Activated CD4-positive, alpha-beta memory T cell treated with anti-CD3 and anti-CD28 coated beads, Interleukin-2, amount 10 ng/mL, durations not matched to agents 7 days and 5 days (primary cell): ENCODE results near the gene ZNF569. TPM values are rescaled to one million over a fixed set of nuclear protein-coding genes. Genes with fewer than 3 reads are reported as not detected.

Experiments used
- CTCF ChIA-PET: fragments of 350-600 bp; sonication (Branson Sonifier 250); formaldehyde crosslinking; loops from one replicate; lab custom pipeline; 2021; ENCODE audit warnings: antibody characterized with exemption, inconsistent platforms; lab: Charles Lee
- POLR2A ChIA-PET: fragments of 350-600 bp; sonication (Branson Sonifier 250); formaldehyde crosslinking; loops from one replicate; lab custom pipeline; 2021; ENCODE audit warnings: antibody characterized with exemption; lab: Charles Lee
- DNase-seq: peaks from one replicate; pipeline ENCODE4 v3.0.0-alpha.2; 2020
- H3K27ac Mint-ChIP-seq: one replicate; pipeline ENCODE4 v1.8.0; 2021; ENCODE audit warnings: mild to moderate bottlenecking, mixed read lengths
- H3K27me3 Mint-ChIP-seq: one replicate; pipeline ENCODE4 v1.8.0; 2021; ENCODE audit warnings: mixed read lengths
- H3K36me3 Mint-ChIP-seq: one replicate; pipeline ENCODE4 v1.8.0; 2021; ENCODE audit warnings: low read depth, mixed read lengths
- H3K4me1 Mint-ChIP-seq: one replicate; pipeline ENCODE4 v1.8.0; 2021; ENCODE audit warnings: mixed read lengths
- H3K4me3 Mint-ChIP-seq: one replicate; pipeline ENCODE4 v1.8.0; 2021; ENCODE audit warnings: mild to moderate bottlenecking, mixed read lengths
- H3K9me3 Mint-ChIP-seq: one replicate; pipeline ENCODE4 v1.8.0; 2021; ENCODE audit warnings: mixed read lengths
- total RNA-seq, 2 experiments: library from RNA; stranded (reverse); gene quantifications; one replicate each; pipeline ENCODE4 v1.2.3, GENCODE V29; 2021

ZNF569 gene
- total RNA-seq: 1 to 10 TPM; 6.4 to 7.6 TPM

GRCh38 chr19:37466798-37467607, at the start of gene ZNF569:
Gene ZNF569, minus strand, starts transcription at chr19:37467444. Its CDS starts 22,523 bp downstream, at chr19:37444921.
- Mint-ChIP-seq H3K36me3 (peaks cover 43% of the 10 kb centered on the region), H3K9me3 (peaks cover 19% of the 10 kb centered on the region), H3K4me3 (peak within 1 kb of the TSS; percentile 97), H3K4me1 (peaks cover 41% of the 10 kb centered on the region), H3K27ac (peak within 1 kb of the TSS; percentile 95), H3K27me3 (no peaks in the 10 kb centered on the region)
- POLR2A ChIA-PET: interaction anchor here (0.6 to 3.0 kb wide), 15 partner anchors 8 to 937 kb away, joined by 3 to 21 read pairs (median 4); partner anchors contain the start of genes ZFP30, ZNF345, ZNF420 and ZNF527
- CTCF ChIA-PET: interaction anchor here (1.1 to 2.4 kb wide), 2 partner anchors 96 to 389 kb away, joined by 4 to 9 read pairs; partner anchors contain the start of genes ZNF420 and ZNF527
- DNase-seq: peak; percentile 91

- ChIA-PET POLR2A (no interaction called here), CTCF (no interaction called here)
- Mint-ChIP-seq H3K4me3 (no peak overlapping the region), H3K36me3 (peaks cover 34% of the 10 kb centered on the region), H3K4me1 (no peaks in the 10 kb centered on the region), H3K27me3 (no peaks in the 10 kb centered on the region), H3K27ac (no peak overlapping the region), H3K9me3 (peaks cover 38% of the 10 kb centered on the region)
- no peak for DNase-seq
Observed at GRCh38 chr19:37513397-37513796, 46.2 kb upstream of the ZNF569 start.

- H3K4me3 Mint-ChIP-seq: no peak overlapping the region
- H3K27ac Mint-ChIP-seq: no peak overlapping the region
- H3K27me3 Mint-ChIP-seq: no peaks in the 10 kb centered on the region
- H3K9me3 Mint-ChIP-seq: peaks cover 36% of the 10 kb centered on the region
- DNase-seq: no peak
- no peaks in the 10 kb centered on the region for H3K4me1 Mint-ChIP-seq
- peaks cover 37% of the 10 kb centered on the region for H3K36me3 Mint-ChIP-seq
- ChIA-PET CTCF (no interaction called here), POLR2A (no interaction called here)
Observed at GRCh38 chr19:37511821-37512220, 44.6 kb upstream of the ZNF569 start.

GRCh38 chr19:37511186-37511585, 43.9 kb upstream of the ZNF569 start:
- Mint-ChIP-seq H3K9me3 (peaks cover 35% of the 10 kb centered on the region), H3K4me1 (no peaks in the 10 kb centered on the region), H3K27ac (no peak overlapping the region), H3K27me3 (no peaks in the 10 kb centered on the region), H3K36me3 (peaks cover 37% of the 10 kb centered on the region), H3K4me3 (no peak overlapping the region)
- POLR2A ChIA-PET: no interaction called here
- no peak for DNase-seq
- CTCF ChIA-PET: no interaction called here

GRCh38 chr19:37507167-37507464, 39.9 kb upstream of the ZNF569 start:
- POLR2A ChIA-PET: interaction anchor here (1.0 to 1.9 kb wide), 7 partner anchors 38 to 272 kb away, joined by 3 to 21 read pairs (median 7); partner anchors contain the start of genes ZNF540, ZNF569, ZNF570 and ZNF571
- Mint-ChIP-seq H3K4me1 (no peaks in the 10 kb centered on the region), H3K9me3 (peaks cover 29% of the 10 kb centered on the region), H3K27me3 (no peaks in the 10 kb centered on the region), H3K4me3 (no peak overlapping the region), H3K27ac (no peak overlapping the region), H3K36me3 (peaks cover 35% of the 10 kb centered on the region)
- CTCF ChIA-PET: no interaction called here
- DNase-seq: no peak

- Mint-ChIP-seq H3K4me3 (no peak within 1 kb of the TSS), H3K36me3 (peaks cover 31% of the 10 kb centered on the region), H3K4me1 (no peaks in the 10 kb centered on the region), H3K27ac (no peak within 1 kb of the TSS), H3K27me3 (no peaks in the 10 kb centered on the region), H3K9me3 (peaks cover 30% of the 10 kb centered on the region)
- CTCF ChIA-PET: interaction anchor here (1.0 kb wide), 1 partner anchor 37 kb away, joined by 3 read pairs; the partner anchor contains the start of gene ZNF570
- peak; percentile 73 for DNase-seq
- POLR2A ChIA-PET: interaction anchor here (0.7 to 1.9 kb wide), 12 partner anchors 38 to 1292 kb away, joined by 3 to 21 read pairs (median 3); partner anchors contain the start of genes ZNF146, ZNF527, ZNF540 and ZNF565
Observed at GRCh38 chr19:37506387-37507166, 39.3 kb upstream of the ZNF569 start, which contains the start of gene ZNF793. Gene ZNF793, plus strand, starts transcription at chr19:37506939. Its CDS starts 16,501 bp downstream, at chr19:37523440.

- POLR2A ChIA-PET: interaction anchor here (0.7 to 1.9 kb wide), 11 partner anchors 37 to 1291 kb away, joined by 3 to 21 read pairs (median 3); partner anchors contain the start of genes ZNF146, ZNF527, ZNF540 and ZNF565
- no peak overlapping the region for H3K4me3 Mint-ChIP-seq
- H3K27me3 Mint-ChIP-seq: no peaks in the 10 kb centered on the region
- peaks cover 28% of the 10 kb centered on the region for H3K36me3 Mint-ChIP-seq
- no peaks in the 10 kb centered on the region for H3K4me1 Mint-ChIP-seq
- DNase-seq: no peak
- H3K27ac Mint-ChIP-seq: no peak overlapping the region
- peaks cover 31% of the 10 kb centered on the region for H3K9me3 Mint-ChIP-seq
- CTCF ChIA-PET: interaction anchor here (0.9 to 1.0 kb wide), 2 partner anchors 16 to 37 kb away, joined by 3 read pairs; partner anchors contain the start of gene ZNF570
Observed at GRCh38 chr19:37505958-37506386, 38.7 kb upstream of the ZNF569 start.

GRCh38 chr19:37492213-37492612, 25.0 kb upstream of the ZNF569 start:
- Mint-ChIP-seq H3K4me3 (no peak overlapping the region), H3K27ac (no peak overlapping the region), H3K27me3 (no peaks in the 10 kb centered on the region), H3K36me3 (peaks cover 3% of the 10 kb centered on the region), H3K9me3 (peaks cover 45% of the 10 kb centered on the region), H3K4me1 (no peaks in the 10 kb centered on the region)
- DNase-seq: no peak
- ChIA-PET POLR2A (no interaction called here), CTCF (no interaction called here)

GRCh38 chr19:37484406-37485168, 17.3 kb upstream of the ZNF569 start:
- POLR2A ChIA-PET: no interaction called here
- H3K9me3 Mint-ChIP-seq: peaks cover 64% of the 10 kb centered on the region
- no peak for DNase-seq

GRCh38 chr19:37472165-37472564, 4.9 kb upstream of the ZNF569 start:
- peaks cover 27% of the 10 kb centered on the region for H3K4me1 Mint-ChIP-seq
- no peaks in the 10 kb centered on the region for H3K27me3 Mint-ChIP-seq

More at GRCh38 chr19:37484406-37485168, 17.3 kb upstream of the ZNF569 start:
- H3K27ac Mint-ChIP-seq: no peak overlapping the region
- CTCF ChIA-PET: no interaction called here
- no peaks in the 10 kb centered on the region for H3K27me3 Mint-ChIP-seq
- H3K4me3 Mint-ChIP-seq: no peak overlapping the region
- peaks cover 52% of the 10 kb centered on the region for H3K36me3 Mint-ChIP-seq
- no peaks in the 10 kb centered on the region for H3K4me1 Mint-ChIP-seq

GRCh38 chr19:37470216-37470615, 3.0 kb upstream of the ZNF569 start:
- H3K4me1 Mint-ChIP-seq: peaks cover 38% of the 10 kb centered on the region
- peak overlapping the region; percentile 93 for H3K4me3 Mint-ChIP-seq
- peaks cover 12% of the 10 kb centered on the region for H3K9me3 Mint-ChIP-seq
- peak overlapping the region; percentile 90 for H3K27ac Mint-ChIP-seq
- H3K27me3 Mint-ChIP-seq: no peaks in the 10 kb centered on the region
- ChIA-PET CTCF (no interaction called here), POLR2A (no interaction called here)
- no peak for DNase-seq
- peaks cover 33% of the 10 kb centered on the region for H3K36me3 Mint-ChIP-seq

More at GRCh38 chr19:37472165-37472564, 4.9 kb upstream of the ZNF569 start:
- ChIA-PET POLR2A (no interaction called here), CTCF (no interaction called here)
- peaks cover 24% of the 10 kb centered on the region for H3K9me3 Mint-ChIP-seq
- DNase-seq: no peak
- peaks cover 46% of the 10 kb centered on the region for H3K36me3 Mint-ChIP-seq
- no peak overlapping the region for H3K4me3 Mint-ChIP-seq
- H3K27ac Mint-ChIP-seq: no peak overlapping the region
